HFFc6 (cell line): ENCODE measurements around the gene ANKMY1. TPM values are rescaled to one million over a fixed set of nuclear protein-coding genes. Genes with fewer than 3 reads are reported as not detected.
A peak's percentile ranks its signal among the peaks of the same experiment; 100 is the strongest.

Source experiments
- DNase-seq: peaks from one replicate; pipeline ENCODE4 v3.0.0-alpha.2; 2018
- H3K27ac Mint-ChIP-seq: 2 replicates; pipeline ENCODE4 v1.8.0; 2020; ENCODE audit warnings: mild to moderate bottlenecking, mixed read lengths
- H3K27me3 Mint-ChIP-seq: 2 replicates; pipeline ENCODE4 v1.8.0; 2021; ENCODE audit warnings: mild to moderate bottlenecking, moderate library complexity, mixed read lengths; ENCODE audit not compliant: insufficient read depth
- H3K36me3 Mint-ChIP-seq: 2 replicates; pipeline ENCODE4 v1.8.0; 2021; ENCODE audit warnings: low read depth, mixed read lengths
- H3K4me1 Mint-ChIP-seq: 2 replicates; pipeline ENCODE4 v1.8.0; 2020; ENCODE audit warnings: low read depth, mixed read lengths
- H3K4me3 Mint-ChIP-seq: 2 replicates; pipeline ENCODE4 v1.8.0; 2020; ENCODE audit warnings: mild to moderate bottlenecking, moderate library complexity, mixed read lengths
- H3K9me3 Mint-ChIP-seq: 2 replicates; pipeline ENCODE4 v1.8.0; 2020; ENCODE audit warnings: mild to moderate bottlenecking, mixed read lengths
- total RNA-seq, 6 experiments: library from RNA; stranded (reverse); fragmentation: NEBNext Ultra II Directional; extraction: Animal tissue kit (Norgen Biotek cat#: 25700); gene quantifications; 2 replicates in 1 of 6; 3 replicates in 5 of 6; pipeline ENCODE4 v1.2.3, GENCODE V29; 2021
- TF ChIP-seq, protein P1 (sequence below): fragments of 200-600 bp; sonication (generic); IDR thresholded peaks from 2 replicates; pipeline ENCODE4 v1.5.0; 2021; ENCODE audit warnings: antibody characterized with exemption, mild to moderate bottlenecking

ANKMY1 gene
- total RNA-seq, 6 experiments from 2014 or later, result 4.4 to 5.6 (median 5.2) TPM

- Mint-ChIP-seq H3K27ac (no peak overlapping the region), H3K4me1 (peaks cover 6% of the 10 kb centered on the region), H3K27me3 (no peaks in the 10 kb centered on the region; the same call in none of the 2 replicates), H3K9me3 (no peaks in the 10 kb centered on the region), H3K36me3 (no peaks in the 10 kb centered on the region; the same call in 1 of the 2 replicates), H3K4me3 (no peak overlapping the region)
- TF ChIP-seq, protein P1, sequence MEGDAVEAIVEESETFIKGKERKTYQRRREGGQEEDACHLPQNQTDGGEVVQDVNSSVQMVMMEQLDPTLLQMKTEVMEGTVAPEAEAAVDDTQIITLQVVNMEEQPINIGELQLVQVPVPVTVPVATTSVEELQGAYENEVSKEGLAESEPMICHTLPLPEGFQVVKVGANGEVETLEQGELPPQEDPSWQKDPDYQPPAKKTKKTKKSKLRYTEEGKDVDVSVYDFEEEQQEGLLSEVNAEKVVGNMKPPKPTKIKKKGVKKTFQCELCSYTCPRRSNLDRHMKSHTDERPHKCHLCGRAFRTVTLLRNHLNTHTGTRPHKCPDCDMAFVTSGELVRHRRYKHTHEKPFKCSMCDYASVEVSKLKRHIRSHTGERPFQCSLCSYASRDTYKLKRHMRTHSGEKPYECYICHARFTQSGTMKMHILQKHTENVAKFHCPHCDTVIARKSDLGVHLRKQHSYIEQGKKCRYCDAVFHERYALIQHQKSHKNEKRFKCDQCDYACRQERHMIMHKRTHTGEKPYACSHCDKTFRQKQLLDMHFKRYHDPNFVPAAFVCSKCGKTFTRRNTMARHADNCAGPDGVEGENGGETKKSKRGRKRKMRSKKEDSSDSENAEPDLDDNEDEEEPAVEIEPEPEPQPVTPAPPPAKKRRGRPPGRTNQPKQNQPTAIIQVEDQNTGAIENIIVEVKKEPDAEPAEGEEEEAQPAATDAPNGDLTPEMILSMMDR, result no peak
- DNase-seq, result no peak
Observed at GRCh38 chr2:240596080-240596460, 38.3 kb upstream of the ANKMY1 start.

GRCh38 chr2:240595381-240596079 lies 37.7 kb upstream of the ANKMY1 start:
- Mint-ChIP-seq H3K4me1 (peaks cover 8% of the 10 kb centered on the region), H3K4me3 (no peak overlapping the region), H3K9me3 (no peaks in the 10 kb centered on the region), H3K27ac (no peak overlapping the region), H3K27me3 (no peaks in the 10 kb centered on the region; the same call in none of the 2 replicates), H3K36me3 (no peaks in the 10 kb centered on the region; the same call in 1 of the 2 replicates)
- TF ChIP-seq, protein P1, result peak; percentile 41; the same call in 1 of the 2 replicates
- DNase-seq, result no peak

DNA sequence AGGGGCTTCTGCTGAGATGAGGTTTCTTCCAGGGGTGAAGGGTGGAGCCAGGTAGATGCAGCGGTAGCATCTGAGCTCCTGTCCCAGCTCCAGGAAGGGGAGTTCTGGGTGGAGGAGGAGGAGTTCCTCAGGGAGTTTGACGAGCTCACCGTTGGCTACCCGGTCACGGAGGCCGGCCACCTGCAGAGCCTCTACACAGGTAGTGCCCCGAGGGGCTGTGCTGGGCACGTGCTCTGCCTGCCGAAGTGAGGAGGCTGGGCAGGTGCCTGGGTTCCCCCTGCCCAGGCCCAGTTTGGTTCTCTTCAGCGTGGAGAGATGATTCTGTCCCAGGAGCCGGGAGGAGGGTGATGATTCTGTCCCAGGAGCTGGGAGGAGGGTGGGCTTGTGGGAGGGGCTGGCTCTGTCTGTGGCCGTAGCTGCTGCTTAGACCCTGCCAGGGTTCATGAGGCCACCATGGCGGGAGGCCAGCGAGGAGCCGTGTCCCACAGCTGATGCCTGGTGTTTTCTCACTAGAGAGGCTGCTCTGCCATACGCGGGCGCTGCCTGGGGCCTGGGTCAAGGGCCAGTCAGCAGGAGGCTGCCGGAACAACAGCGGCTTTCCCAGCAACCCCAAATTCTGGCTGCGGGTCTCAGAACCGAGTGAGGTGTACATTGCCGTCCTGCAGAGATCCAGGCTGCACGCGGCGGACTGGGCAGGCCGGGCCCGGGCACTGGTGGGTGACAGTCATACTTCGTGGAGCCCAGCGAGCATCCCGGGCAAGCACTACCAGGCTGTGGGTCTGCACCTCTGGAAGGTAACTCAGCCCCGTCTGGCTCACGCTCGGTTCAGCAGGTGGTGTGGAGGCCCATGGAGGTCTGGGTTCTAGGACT lies 37.0 kb upstream of the ANKMY1 start:
- peaks cover 8% of the 10 kb centered on the region for H3K4me1 Mint-ChIP-seq
- TF ChIP-seq, protein P1, result no peak
- DNase-seq, result no peak

GRCh38 chr2:240593703-240594451 lies 36.1 kb upstream of the ANKMY1 start:
- no peak for DNase-seq
- no peaks in the 10 kb centered on the region; the same call in 1 of the 2 replicates for H3K36me3 Mint-ChIP-seq
- no peak overlapping the region for H3K4me3 Mint-ChIP-seq
- H3K9me3 Mint-ChIP-seq, result no peaks in the 10 kb centered on the region
- TF ChIP-seq, protein P1, result no peak
- H3K27ac Mint-ChIP-seq, result no peak overlapping the region
- H3K4me1 Mint-ChIP-seq, result peaks cover 11% of the 10 kb centered on the region
- H3K27me3 Mint-ChIP-seq, result no peaks in the 10 kb centered on the region; the same call in none of the 2 replicates

More for the DNA sequence above, 37.0 kb upstream of the ANKMY1 start:
- Mint-ChIP-seq H3K9me3 (no peaks in the 10 kb centered on the region), H3K27ac (no peak overlapping the region), H3K27me3 (no peaks in the 10 kb centered on the region; the same call in none of the 2 replicates), H3K36me3 (no peaks in the 10 kb centered on the region; the same call in 1 of the 2 replicates), H3K4me3 (no peak overlapping the region)

- H3K36me3 Mint-ChIP-seq, result no peaks in the 10 kb centered on the region; the same call in 1 of the 2 replicates
- H3K4me1 Mint-ChIP-seq, result peaks cover 18% of the 10 kb centered on the region
- H3K9me3 Mint-ChIP-seq, result no peaks in the 10 kb centered on the region
- no peak overlapping the region for H3K27ac Mint-ChIP-seq
- no peak for DNase-seq
- no peaks in the 10 kb centered on the region; the same call in none of the 2 replicates for H3K27me3 Mint-ChIP-seq
- no peak overlapping the region for H3K4me3 Mint-ChIP-seq
- TF ChIP-seq, protein P1, result no peak
Observed at GRCh38 chr2:240593026-240593702, 35.4 kb upstream of the ANKMY1 start.
